IMR-90 (cell line): ENCODE data around the gene PTX4. TPM values are rescaled to one million over a fixed set of nuclear protein-coding genes. Genes with fewer than 3 reads are reported as not detected.
"Not testable (repeated sequence)": the region's sequence is repeated elsewhere in the genome, so short reads cannot be mapped to it uniquely, and the experiment has no call there.

Experiments used
- ATAC-seq: fragments of 200-7000 bp; cut with Tn5 transposase; 2 replicates; pipeline ENCODE4 v1.9.1; 2020; ENCODE audit warnings: low read depth, mild to moderate bottlenecking, moderate library complexity
- BruUV-seq: library from RNA; stranded (reverse); fragments of 400-500 nt; replicated peaks from 2 replicates; lab custom pipeline; 2021; lab: Mats Ljungman, UMichigan
- CTCF ChIA-PET: fragments of 300-600 bp; formaldehyde crosslinking; extraction: SDS; loops from one replicate; lab custom pipeline; 2021; ENCODE audit warnings: antibody characterized with exemption; lab: Yijun Ruan, JAX
- POLR2A ChIA-PET: fragments of 300-600 bp; sonication (Branson Sonifier 250); formaldehyde crosslinking; loops from one replicate; lab custom pipeline; 2022; ENCODE audit warnings: antibody characterized with exemption; ENCODE audit not compliant: unreplicated experiment; lab: Charles Lee
- DNase-seq: peaks from one replicate; pipeline ENCODE4 v3.0.0; 2013
- H2AFZ ChIP-seq: replicated peaks from 2 replicates; pipeline ENCODE3; 2013; ENCODE audit warnings: low read length, mild to moderate bottlenecking; ENCODE audit not compliant: poor library complexity
- H2AK5ac ChIP-seq: 2 replicates; pipeline ENCODE4 v1.6.1; 2013; ENCODE audit warnings: low read depth, low read length, inconsistent platforms
- H2AK9ac ChIP-seq: replicated peaks from 2 replicates; pipeline ENCODE3; 2013; ENCODE audit warnings: mild to moderate bottlenecking, low read depth, low read length, moderate library complexity; ENCODE audit not compliant: poor library complexity
- H2BK120ac ChIP-seq: 2 replicates; pipeline ENCODE4 v1.6.1; 2013; ENCODE audit warnings: low read depth, low read length, inconsistent platforms
- H2BK15ac ChIP-seq: 3 replicates; pipeline ENCODE4 v1.6.1; 2013; ENCODE audit warnings: low read depth, low read length, inconsistent platforms
- H2BK20ac ChIP-seq: 2 replicates; pipeline ENCODE4 v1.6.1; 2013; ENCODE audit warnings: low read depth, mild to moderate bottlenecking, inconsistent platforms, low read length, moderate library complexity
- H2BK5ac ChIP-seq: 2 replicates; pipeline ENCODE4 v1.6.1; 2013; ENCODE audit warnings: mild to moderate bottlenecking, low read depth, low read length, inconsistent platforms; ENCODE audit not compliant: poor library complexity, severe bottlenecking
- H3K14ac ChIP-seq: replicated peaks from 2 replicates; pipeline ENCODE4 v1.6.1; 2013; ENCODE audit warnings: low read depth, low read length, inconsistent platforms
- H3K18ac ChIP-seq: 2 replicates; pipeline ENCODE4 v1.6.1; 2013; ENCODE audit warnings: low read depth, low read length, control low read depth
- H3K23ac ChIP-seq: 2 replicates; pipeline ENCODE4 v1.6.1; 2013; ENCODE audit warnings: low read depth, low read length, inconsistent platforms
- H3K27ac ChIP-seq: 2 replicates; pipeline ENCODE4 v1.5.1; 2013; ENCODE audit warnings: mild to moderate bottlenecking, control low read depth, low read length; ENCODE audit not compliant: insufficient read depth
- H3K27me3 ChIP-seq: 2 replicates; pipeline ENCODE4 v1.6.1; 2013; ENCODE audit warnings: low read length; ENCODE audit not compliant: control insufficient read depth, insufficient read depth
- H3K36me3 ChIP-seq: 2 replicates; pipeline ENCODE4 v1.6.1; 2013; ENCODE audit warnings: low read length, mixed read lengths; ENCODE audit not compliant: control insufficient read depth, insufficient read depth
- H3K4ac ChIP-seq: 2 replicates; pipeline ENCODE4 v1.6.1; 2013; ENCODE audit warnings: low read depth, low read length, inconsistent platforms
- H3K4me1 ChIP-seq: 2 replicates; pipeline ENCODE4 v1.6.1; 2013; ENCODE audit warnings: low read length, mixed read lengths; ENCODE audit not compliant: control insufficient read depth, insufficient read depth
- H3K4me2 ChIP-seq: 2 replicates; pipeline ENCODE4 v1.6.1; 2013; ENCODE audit warnings: low read depth, mild to moderate bottlenecking, control low read depth, low read length, moderate library complexity
- H3K4me3 ChIP-seq: 2 replicates; pipeline ENCODE4 v1.5.1; 2013; ENCODE audit warnings: low read depth, mild to moderate bottlenecking, control low read depth, low read length, moderate library complexity; ENCODE audit not compliant: insufficient read depth
- H3K56ac ChIP-seq: 2 replicates; pipeline ENCODE4 v1.6.1; 2013; ENCODE audit warnings: low read length, inconsistent platforms; ENCODE audit not compliant: insufficient read depth; ENCODE audit errors: extremely low read depth
- H3K79me1 ChIP-seq, 2 experiments: 2 replicates each; pipeline ENCODE4 v1.6.1; 2013; ENCODE audit warnings: low read length in 2 of 2, inconsistent platforms in 1 of 2, low read depth in 1 of 2
- H3K9ac ChIP-seq: 2 replicates; pipeline ENCODE4 v1.6.1; 2013; ENCODE audit warnings: low read depth, low read length, control low read depth
- H3K9me1 ChIP-seq: 2 replicates; pipeline ENCODE4 v1.6.1; 2013; ENCODE audit warnings: low read length, inconsistent platforms; ENCODE audit not compliant: insufficient read depth
- H3K9me3 ChIP-seq: 2 replicates; pipeline ENCODE4 v1.6.1; 2013; ENCODE audit warnings: low read length; ENCODE audit not compliant: control insufficient read depth, insufficient read depth
- H4K20me1 ChIP-seq: 2 replicates; pipeline ENCODE4 v1.6.1; 2013; ENCODE audit warnings: low read length, inconsistent platforms; ENCODE audit not compliant: insufficient read depth
- H4K5ac ChIP-seq: 2 replicates; pipeline ENCODE4 v1.6.1; 2013; ENCODE audit warnings: mild to moderate bottlenecking, low read depth, low read length, control low read depth
- H4K8ac ChIP-seq, 2 experiments: 2 replicates each; pipeline ENCODE4 v1.6.1; 2013; ENCODE audit warnings: low read depth in 2 of 2, low read length in 2 of 2, control low read depth in 1 of 2, inconsistent platforms in 1 of 2
- H4K91ac ChIP-seq: 2 replicates; pipeline ENCODE4 v1.6.1; 2013; ENCODE audit warnings: low read depth, low read length, inconsistent platforms; ENCODE audit not compliant: insufficient read depth
- WGBS, 2 experiments: methylation state at CpG; one replicate each; pipeline versions ENCODE4 v1.1.5 to v1.1.7; 2013; ENCODE audit warnings: missing lambda C conversion rate in 2 of 2; ENCODE audit not compliant: insufficient read length in 1 of 2; ENCODE audit errors: extremely low coverage in 2 of 2; 5-methylcytosine and 5-hydroxymethylcytosine counted together
- dilution Hi-C: fragments of 300-500 bp; cut with HindIII; formaldehyde crosslinking; loops from one replicate; pipeline ENCODE4 v1.14.3; 2018; ENCODE audit warnings: low sequenced_read_pairs; ENCODE audit not compliant: unreplicated experiment
- in situ Hi-C: fragments of 300-500 bp; cut with MboI; formaldehyde crosslinking; loops from 3 replicates; pipeline ENCODE4 v1.14.3; 2019; ENCODE audit warnings: low sequenced_read_pairs, inconsistent platforms, mixed read lengths
- intact Hi-C: fragments of 100-400 bp; cut with micrococcal nuclease; formaldehyde crosslinking; loops from 2 replicates; pipeline ENCODE4 v1.10.0; 2022
- polyA plus RNA-seq, 3 experiments: library from polyadenylated mRNA; depleted of rRNA; stranded (reverse); fragments of >200 nt; gene quantifications; 2 replicates each; pipeline ENCODE4 v1.2.3, GENCODE V29; 2012; ENCODE audit warnings: low replicate concordance in 1 of 3
- total RNA-seq: library from RNA; depleted of rRNA; stranded (reverse); fragments of >200 nt; gene quantifications from 2 replicates; pipeline ENCODE4 v1.2.3, GENCODE V29; 2012

PTX4 gene
- total and polyA plus RNA-seq, 2 of the 4 experiments (the other 2 are of a cell fraction): 0.07 TPM; not detected in 1

DNA sequence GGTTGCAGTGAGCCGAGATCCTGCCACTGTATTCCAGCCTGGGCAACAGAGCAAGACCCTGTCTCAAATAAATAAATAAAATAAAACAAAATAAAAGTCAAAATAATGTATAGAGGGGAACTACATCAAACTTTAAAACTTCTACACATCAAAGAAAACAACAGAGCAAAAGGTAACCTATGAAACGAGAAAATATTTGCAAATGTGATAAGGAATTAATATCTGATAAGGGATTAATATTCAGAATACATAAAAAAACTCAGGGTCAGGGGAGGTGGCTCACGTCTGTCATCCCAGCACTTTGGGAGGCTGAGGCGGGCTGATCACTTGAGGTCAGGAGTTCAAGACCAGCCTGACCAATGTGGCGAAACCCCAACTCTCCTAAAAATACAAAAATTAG is 19.6 kb downstream of the PTX4 start:
- H4K91ac ChIP-seq, H3K27me3 ChIP-seq, H2BK5ac ChIP-seq, H4K5ac ChIP-seq, H3K4me2 ChIP-seq, ATAC-seq, H2AK9ac ChIP-seq, H3K9ac ChIP-seq, DNase-seq, H3K4ac ChIP-seq, H3K56ac ChIP-seq, H3K4me1 ChIP-seq, H4K8ac ChIP-seq, POLR2A ChIA-PET, intact Hi-C loops, H3K27ac ChIP-seq, H3K4me3 ChIP-seq, H3K23ac ChIP-seq, H2AFZ ChIP-seq, CTCF ChIA-PET, H3K18ac ChIP-seq, H3K14ac ChIP-seq, H2BK120ac ChIP-seq, H2BK20ac ChIP-seq, H2BK15ac ChIP-seq, in situ Hi-C loops, H3K9me3 ChIP-seq, BruUV-seq, H2AK5ac ChIP-seq, dilution Hi-C loops: not testable (repeated sequence)
- H3K36me3 ChIP-seq: peaks cover 10% of the 10 kb centered on the region; the same call in 1 of the 2 replicates
- no CpG with 5 or more reads among the region's 5 CpGs for WGBS, 2 experiments
- peaks cover 14% of the 10 kb centered on the region for H3K9me1 ChIP-seq
- H4K20me1 ChIP-seq: peaks cover 46% of the 10 kb centered on the region
- peaks cover 30 to 69% of the 10 kb centered on the region in 2 experiments for H3K79me1 ChIP-seq
